ENCODE results near the gene CENPF.
"Not testable (repeated sequence)": the region's sequence is repeated elsewhere in the genome, so short reads cannot be mapped to it uniquely, and the experiment has no call there.

CENPF gene

DNA sequence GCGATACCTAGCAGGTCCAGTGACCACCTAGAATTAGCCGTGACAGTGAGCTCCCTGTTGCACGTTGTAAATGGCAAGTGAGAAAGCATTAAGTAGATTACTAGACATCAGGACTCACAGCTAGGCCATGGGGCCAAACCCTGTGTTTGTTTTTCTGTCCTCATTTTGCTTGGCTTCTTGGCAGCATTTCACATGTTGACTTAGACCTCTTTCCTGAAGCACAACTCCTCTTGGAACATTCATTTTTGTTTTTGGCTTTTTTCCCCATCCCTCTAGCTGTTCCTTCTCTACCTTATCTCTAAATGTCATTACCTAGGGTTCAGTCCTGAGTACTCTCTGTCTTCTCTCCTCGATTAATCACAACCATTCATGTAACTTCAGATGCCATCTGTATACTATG is 34.7 kb upstream of the CENPF start:
- TF ChIP-seq Cebpa-rat (IDR thresholded peaks at IDR 0.05): no peak
- H3K36me3 ChIP-seq: no peaks in the 10 kb centered on the region
- no peaks in the 10 kb centered on the region for H3K27me3 ChIP-seq
- H3K9me3 ChIP-seq (replicated peaks in 1 of 11): no peaks in the 10 kb centered on the region
- no peaks in the 10 kb centered on the region for H4K20me1 ChIP-seq
- H3K4me1 ChIP-seq: no peaks in the 10 kb centered on the region
- H3K27ac ChIP-seq: no peak overlapping the region
- no peak overlapping the region for H3K4me2 ChIP-seq
- H3K4me3 ChIP-seq: no peak overlapping the region
- no peak overlapping the region for H3K9ac ChIP-seq

DNA sequence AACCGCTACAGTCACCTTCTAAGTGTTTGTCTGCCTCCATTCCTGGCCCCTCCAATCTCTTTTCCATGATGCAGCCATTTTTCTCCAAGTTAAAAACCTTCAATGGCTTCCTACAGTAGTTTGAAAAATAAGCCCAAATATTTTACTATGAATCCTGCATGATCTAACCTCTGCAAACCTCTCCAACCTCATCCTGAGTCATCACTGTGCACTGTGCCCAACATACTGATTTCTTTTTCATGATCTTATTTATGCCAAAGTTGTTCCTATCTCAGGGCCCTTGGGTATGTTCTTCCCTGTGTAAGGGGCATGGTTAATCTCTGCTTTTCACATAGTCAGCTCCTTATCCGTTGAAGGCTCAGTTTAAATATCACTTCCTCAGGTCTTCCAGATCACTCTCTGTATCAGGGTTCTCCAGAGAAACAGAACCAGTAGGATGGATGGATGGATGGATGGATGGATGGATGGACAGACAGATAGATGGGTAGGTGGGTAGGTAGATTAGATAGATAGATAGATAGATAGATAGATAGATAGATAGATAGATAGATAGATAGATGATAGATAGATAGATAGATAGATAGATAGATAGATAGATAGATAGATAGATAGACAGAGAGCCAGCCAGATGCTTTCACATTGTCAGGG is 33.5 kb upstream of the CENPF start:
- Histone ChIP-seq H3K4me3 (no peak overlapping the region), H3K9me3 (replicated peaks in 1 of 11) (no peaks in the 10 kb centered on the region; a peak in 1 of 22 replicates), H3K4me1 (no peaks in the 10 kb centered on the region), H3K27me3 (no peaks in the 10 kb centered on the region), H3K9ac (no peak overlapping the region), H4K20me1 (no peaks in the 10 kb centered on the region), H3K36me3 (no peaks in the 10 kb centered on the region), H3K27ac (no peak overlapping the region), H3K4me2 (no peak overlapping the region)
- TF ChIP-seq Cebpa-rat (IDR thresholded peaks at IDR 0.05): no peak

DNA sequence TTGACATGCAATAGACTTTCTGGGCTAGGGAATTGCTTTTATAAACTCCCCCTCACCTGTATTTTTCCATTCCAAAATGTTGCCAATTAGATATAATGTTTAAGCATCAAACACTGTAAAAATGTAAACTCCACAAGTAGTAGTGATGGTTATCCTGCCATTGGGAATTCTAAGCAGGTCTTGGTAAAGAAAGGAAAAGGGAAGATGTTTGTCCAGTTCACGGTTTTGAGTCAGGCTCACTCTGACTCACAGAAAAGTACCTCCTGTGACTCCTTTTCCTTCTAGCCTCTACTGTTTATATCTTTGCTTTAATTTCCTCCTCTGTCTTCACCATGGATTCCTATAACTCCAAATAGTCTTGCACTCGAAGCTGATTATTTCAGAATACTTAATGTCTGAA is 32.6 kb upstream of the CENPF start:
- Histone ChIP-seq H3K4me2 (no peak overlapping the region), H3K27ac (no peak overlapping the region)

DNA sequence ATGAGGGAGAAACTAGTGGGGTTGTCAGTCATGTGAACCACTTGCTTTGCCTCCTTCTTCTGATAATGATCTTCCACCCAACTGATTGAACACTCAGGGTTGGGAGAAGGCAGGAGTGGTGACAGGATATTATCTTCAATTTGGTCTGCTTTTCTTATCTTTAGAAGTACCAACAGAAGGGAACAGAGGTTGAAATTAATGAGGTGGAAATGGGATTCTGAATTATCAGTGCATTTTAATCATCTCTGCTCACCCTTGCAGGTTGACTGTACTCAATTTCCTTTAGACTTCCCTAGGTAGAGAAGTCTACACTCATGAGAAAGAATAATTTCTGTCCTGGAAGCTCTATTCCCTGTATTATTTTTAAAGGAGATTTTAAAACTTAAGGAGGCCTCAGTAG is 31.7 kb upstream of the CENPF start:
- H3K4me2 ChIP-seq: no peak overlapping the region
- no peaks in the 10 kb centered on the region for H4K20me1 ChIP-seq
- no peaks in the 10 kb centered on the region for H3K4me1 ChIP-seq
- H3K27me3 ChIP-seq: no peaks in the 10 kb centered on the region
- no peak overlapping the region for H3K4me3 ChIP-seq
- H3K9me3 ChIP-seq (replicated peaks in 1 of 11): peaks cover 10 to 18% (median 14%) of the 10 kb centered on the region in 11 experiments
- no peak overlapping the region for H3K27ac ChIP-seq
- 0 out of 22 replicates have a peak, but pooled peaks cover 0 to 3% (median 0%) of the 10 kb centered on the region in 11 experiments for H3K36me3 ChIP-seq
- no peak for TF ChIP-seq Cebpa-rat (IDR thresholded peaks at IDR 0.05)
- no peak overlapping the region for H3K9ac ChIP-seq

More for the DNA sequence above, 32.6 kb upstream of the CENPF start:
- no peaks in the 10 kb centered on the region for H3K27me3 ChIP-seq
- H3K4me3 ChIP-seq: no peak overlapping the region
- TF ChIP-seq Cebpa-rat (IDR thresholded peaks at IDR 0.05): no peak
- H4K20me1 ChIP-seq: no peaks in the 10 kb centered on the region
- H3K36me3 ChIP-seq: no peaks in the 10 kb centered on the region
- H3K9ac ChIP-seq: no peak overlapping the region
- peaks cover 1 to 9% (median 6%) of the 10 kb centered on the region in 11 experiments; a peak in 18 of 22 replicates for H3K9me3 ChIP-seq (replicated peaks in 1 of 11)
- no peaks in the 10 kb centered on the region for H3K4me1 ChIP-seq

DNA sequence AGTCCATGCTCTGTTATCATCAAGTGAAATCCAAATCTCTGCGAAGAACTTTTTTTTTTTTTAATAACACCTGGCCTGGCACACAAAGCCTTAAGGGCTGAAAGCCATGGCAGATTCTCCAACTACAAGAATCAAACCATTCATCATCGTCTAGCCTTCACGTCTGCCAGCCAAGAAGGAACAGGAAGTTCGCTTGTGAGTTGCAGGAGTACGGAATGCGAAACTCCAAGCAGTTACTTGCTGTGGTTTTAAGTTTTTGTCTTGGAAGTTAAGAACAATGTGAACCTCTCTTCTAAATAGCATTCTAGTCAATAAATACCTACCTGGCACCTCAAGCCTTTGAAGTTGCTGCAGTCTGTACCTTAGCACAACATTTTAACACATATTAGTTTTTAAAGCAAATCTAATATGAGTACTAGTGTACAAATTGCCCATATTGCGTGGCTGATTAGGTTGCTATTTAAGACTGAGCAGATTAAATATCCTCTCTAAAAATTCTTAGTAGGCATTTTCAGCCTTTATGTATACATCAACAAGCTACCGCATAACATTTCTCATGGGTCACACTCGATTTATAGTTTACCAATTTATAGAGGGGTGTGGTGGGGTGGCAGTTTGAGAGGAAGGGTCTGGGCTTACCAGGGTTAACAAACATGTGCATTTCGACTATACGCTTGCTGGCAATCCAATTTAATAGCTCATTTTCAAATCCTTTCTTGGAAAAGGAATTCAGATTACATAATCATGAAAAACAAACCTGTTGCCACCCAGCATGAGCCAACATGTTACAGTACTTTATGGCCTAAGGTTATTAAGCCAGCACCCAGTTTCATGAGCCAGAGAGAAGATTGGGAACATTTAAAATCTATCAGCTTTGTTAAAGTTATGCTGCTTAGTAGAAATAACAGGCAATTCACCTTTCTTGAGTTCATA is 29.3 kb upstream of the CENPF start:
- no peak for TF ChIP-seq Cebpa-rat (IDR thresholded peaks at IDR 0.05)
- no peaks in the 10 kb centered on the region for H3K27me3 ChIP-seq
- peaks cover 0 to 8% (median 0%) of the 10 kb centered on the region in 11 experiments; a peak in 2 of 22 replicates for H3K36me3 ChIP-seq
- H3K4me2 ChIP-seq: no peak overlapping the region
- H3K4me1 ChIP-seq: peaks cover 0 to 2% (median 0%) of the 10 kb centered on the region in 10 experiments; a peak in 2 of 20 replicates
- H4K20me1 ChIP-seq: no peaks in the 10 kb centered on the region
- H3K27ac ChIP-seq: no peak overlapping the region
- peaks cover 25 to 36% (median 32%) of the 10 kb centered on the region in 11 experiments for H3K9me3 ChIP-seq (replicated peaks in 1 of 11)
- no peak overlapping the region for H3K9ac ChIP-seq
- no peak overlapping the region for H3K4me3 ChIP-seq

DNA sequence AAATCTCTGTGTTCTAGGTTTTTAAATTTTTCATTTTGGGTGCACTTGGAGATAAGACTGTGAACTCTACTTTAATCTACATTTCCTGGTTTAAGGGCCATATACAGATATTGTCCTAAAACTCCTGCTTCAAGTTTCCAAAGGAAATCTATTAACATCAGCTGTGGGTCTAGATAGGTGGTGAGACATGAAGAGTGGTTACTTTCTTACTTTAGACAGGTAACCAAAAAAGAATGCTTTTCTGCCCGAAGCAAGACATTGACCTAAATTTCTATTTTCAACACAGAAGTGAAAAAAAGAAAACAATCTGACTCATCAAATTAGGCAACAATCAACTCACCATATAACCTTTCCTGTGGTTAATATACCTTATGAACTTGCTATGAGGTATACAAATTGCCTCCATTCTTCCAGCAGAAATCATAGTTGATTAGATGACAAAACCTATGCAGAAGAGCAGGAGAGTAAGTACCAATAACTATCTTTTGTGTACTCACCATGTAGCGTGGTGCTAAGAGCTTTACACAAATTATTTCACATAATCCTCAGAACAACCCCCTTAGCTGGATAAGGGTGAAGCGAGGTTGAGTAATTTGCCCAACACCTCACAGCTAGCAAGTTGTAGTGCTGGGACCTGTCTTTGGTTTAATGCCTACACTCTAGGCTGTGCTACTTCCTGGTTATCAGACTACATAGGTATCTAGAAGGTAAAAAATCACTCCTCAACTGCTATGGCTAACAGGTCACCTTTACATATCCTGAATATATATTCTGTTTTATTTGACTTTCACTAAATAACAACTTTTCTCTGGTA is 28.2 kb upstream of the CENPF start:
- Histone ChIP-seq H3K27ac (no peak overlapping the region), H3K4me3 (no peak overlapping the region), H3K36me3 (peaks cover 0 to 8% (median 0%) of the 10 kb centered on the region in 11 experiments; a peak in 2 of 22 replicates), H4K20me1 (no peaks in the 10 kb centered on the region), H3K27me3 (no peaks in the 10 kb centered on the region), H3K4me1 (peaks cover 0 to 14% (median 10%) of the 10 kb centered on the region in 10 experiments; a peak in 14 of 20 replicates), H3K9ac (no peak overlapping the region), H3K4me2 (no peak overlapping the region), H3K9me3 (replicated peaks in 1 of 11) (peaks cover 25 to 36% (median 32%) of the 10 kb centered on the region in 11 experiments)
- no peak for TF ChIP-seq Cebpa-rat (IDR thresholded peaks at IDR 0.05)

DNA sequence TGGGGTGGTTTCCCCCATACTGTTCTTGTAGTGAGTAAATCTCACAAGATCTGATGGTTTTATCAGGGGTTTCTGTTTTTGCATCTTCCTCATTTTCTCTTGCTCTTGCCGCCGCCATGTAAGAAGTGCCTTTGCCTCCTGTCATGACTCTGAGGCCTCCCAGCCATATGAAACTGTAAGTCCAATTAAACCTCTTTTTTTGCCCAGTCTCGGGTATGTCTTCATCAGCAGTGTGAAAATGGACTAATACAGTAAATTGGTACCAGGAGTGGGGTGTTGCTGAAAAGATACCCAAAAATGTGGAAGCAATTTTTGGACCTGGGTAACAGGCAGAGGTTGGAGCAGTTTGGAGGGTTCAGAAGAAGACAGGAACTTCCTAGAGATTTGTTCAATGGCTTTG is 26.9 kb upstream of the CENPF start:
- H4K20me1 ChIP-seq, H3K36me3 ChIP-seq, H3K9ac ChIP-seq, H3K27me3 ChIP-seq, H3K4me2 ChIP-seq, H3K27ac ChIP-seq, H3K4me3 ChIP-seq: not testable (repeated sequence)
- Histone ChIP-seq H3K9me3 (replicated peaks in 1 of 11) (peaks cover 25 to 36% (median 32%) of the 10 kb centered on the region in 11 experiments), H3K4me1 (peaks cover 0 to 15% (median 10%) of the 10 kb centered on the region in 10 experiments; a peak in 14 of 20 replicates)

DNA sequence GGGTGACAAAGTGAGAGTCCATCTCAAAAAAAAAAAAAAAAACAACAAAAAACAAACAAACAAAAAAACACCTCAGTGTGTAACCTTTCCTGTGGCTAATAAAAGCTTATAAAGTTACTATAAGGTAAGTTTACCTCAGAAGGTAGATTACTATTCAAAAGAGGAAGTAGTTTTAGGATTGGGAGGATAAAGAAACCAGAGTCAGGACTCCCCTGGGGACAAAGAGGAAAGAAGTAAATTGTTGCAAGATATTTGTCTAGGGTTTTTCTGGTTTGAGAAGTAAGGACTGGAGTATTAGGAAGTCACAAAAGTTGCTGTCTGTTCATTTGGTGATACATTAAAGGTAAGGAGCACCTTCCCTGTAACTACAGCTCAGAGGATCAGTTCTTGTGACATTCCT is 23.8 kb upstream of the CENPF start:
- peaks cover 0 to 15% (median 10%) of the 10 kb centered on the region in 10 experiments; a peak in 14 of 20 replicates for H3K4me1 ChIP-seq
- no peak for TF ChIP-seq Cebpa-rat (IDR thresholded peaks at IDR 0.05)
- H4K20me1 ChIP-seq: no peaks in the 10 kb centered on the region
- no peak overlapping the region for H3K4me3 ChIP-seq
- H3K9ac ChIP-seq: no peak overlapping the region
- H3K9me3 ChIP-seq (replicated peaks in 1 of 11): peaks cover 25 to 36% (median 32%) of the 10 kb centered on the region in 11 experiments
- no peaks in the 10 kb centered on the region for H3K27me3 ChIP-seq
- H3K27ac ChIP-seq: peak overlapping the region in 3 of 11 experiments; percentile 10 to 42 (median 40); a peak in 2 of 22 replicates
- H3K4me2 ChIP-seq: peak overlapping the region in 8 of 11 experiments; percentile 8 to 59 (median 44); a peak in 13 of 22 replicates
- H3K36me3 ChIP-seq: peaks cover 0 to 8% (median 0%) of the 10 kb centered on the region in 11 experiments; a peak in 2 of 22 replicates
